GM19397 (cell line): Measurements from ENCODE around the gene MELK.
A peak's percentile ranks its signal among the peaks of the same experiment; 100 is the strongest.

ENCODE experiments used
- ATAC-seq: cut with Tn5 transposase; IDR thresholded peaks from one replicate; pipeline ENCODE4 v1.9.1; 2021; ENCODE audit warnings: mild to moderate bottlenecking, moderate library complexity; ENCODE audit not compliant: unreplicated experiment

The MELK gene

DNA sequence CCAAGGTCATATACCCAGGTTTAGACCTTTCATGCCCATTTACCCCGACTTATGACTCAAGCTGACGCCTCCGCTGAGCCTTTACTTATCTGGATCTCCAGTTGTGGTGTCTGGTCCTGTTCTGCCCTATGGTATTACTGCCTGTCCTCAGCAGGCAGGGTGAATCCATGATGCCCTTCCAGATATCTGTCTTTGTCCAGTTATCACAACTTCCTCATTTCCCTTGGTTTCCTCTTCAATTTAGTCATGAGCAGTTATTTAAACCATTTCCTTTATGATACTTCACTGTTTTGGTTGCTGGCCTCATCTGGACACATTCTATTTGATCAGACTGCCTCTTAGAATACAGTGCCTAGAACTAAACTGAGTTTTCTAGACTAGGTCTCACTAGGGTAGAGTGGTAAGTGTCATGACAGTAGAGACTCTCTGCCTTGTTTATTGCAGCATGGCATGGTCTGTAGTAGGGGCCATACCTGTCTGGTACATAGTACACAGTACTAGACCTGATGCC lies 93.3 kb downstream of the MELK start:
- peak; percentile 61 for ATAC-seq

DNA sequence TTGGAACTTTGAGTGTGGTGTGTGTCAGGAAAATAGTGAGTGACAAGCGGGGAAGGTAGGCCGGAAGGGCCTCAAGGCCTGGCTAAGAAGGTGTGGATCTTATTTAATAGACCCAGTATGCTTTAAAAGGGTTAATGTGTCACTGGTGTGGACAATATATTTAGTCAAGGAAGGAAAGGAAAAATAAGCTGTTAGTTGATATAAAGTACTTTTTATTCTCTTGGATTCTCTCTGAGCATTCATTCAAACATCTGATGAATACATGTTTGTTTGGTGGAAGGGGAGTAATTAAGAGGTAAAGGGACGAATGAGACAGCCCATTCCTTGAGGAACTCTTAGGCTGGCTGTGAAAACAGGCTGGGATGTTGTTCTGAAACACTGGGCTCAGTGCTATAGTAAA lies 98.9 kb downstream of the MELK start:
- no peak for ATAC-seq

GRCh38 chr9:36676091-36676490 lies 103.4 kb downstream of the MELK start:
- no peak for ATAC-seq

DNA sequence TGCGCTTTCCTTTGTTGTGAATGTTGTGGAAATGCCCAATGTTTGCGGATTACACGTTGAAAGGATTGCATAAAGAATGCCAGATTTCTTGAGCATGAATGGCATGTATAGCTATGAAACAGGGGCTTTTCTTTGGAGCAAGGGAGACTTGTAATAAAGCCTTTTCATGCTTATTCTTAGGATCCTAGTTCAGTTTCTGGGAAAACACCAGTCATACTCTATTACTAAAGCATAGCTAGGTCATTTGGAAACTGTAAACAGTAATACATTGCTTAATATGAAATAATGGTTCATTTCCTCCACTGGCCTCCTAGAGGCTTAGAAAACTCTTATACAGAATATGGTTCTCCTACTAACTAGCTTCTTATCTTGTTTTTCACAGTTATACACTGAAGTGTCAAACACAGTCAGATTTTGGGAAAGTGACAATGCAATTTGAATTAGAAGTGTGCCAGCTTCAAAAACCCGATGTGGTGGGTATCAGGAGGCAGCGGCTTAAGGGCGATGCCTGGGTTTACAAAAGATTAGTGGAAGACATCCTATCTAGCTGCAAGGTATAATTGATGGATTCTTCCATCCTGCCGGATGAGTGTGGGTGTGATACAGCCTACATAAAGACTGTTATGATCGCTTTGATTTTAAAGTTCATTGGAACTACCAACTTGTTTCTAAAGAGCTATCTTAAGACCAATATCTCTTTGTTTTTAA lies 104.2 kb downstream of the MELK start:
- ATAC-seq = no peak

DNA sequence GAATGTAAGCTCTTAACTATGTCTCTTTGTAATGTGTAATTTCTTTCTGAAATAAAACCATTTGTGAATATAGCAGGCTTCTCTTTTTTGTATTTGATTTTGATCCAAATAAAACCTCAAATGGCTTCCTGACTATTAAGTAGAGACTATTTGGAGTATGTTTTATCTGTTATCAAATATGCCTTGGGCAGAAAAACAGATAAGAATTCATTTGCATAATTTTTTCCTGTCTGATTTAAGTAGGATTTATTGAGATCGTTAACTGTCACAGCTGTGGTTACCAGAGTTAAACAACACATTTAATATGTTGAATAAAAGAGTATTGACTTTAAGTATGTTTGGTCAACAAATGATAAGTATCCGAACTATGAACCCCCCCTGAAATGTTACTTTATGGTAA lies 104.9 kb downstream of the MELK start:
- no peak for ATAC-seq

- ATAC-seq = no peak
Measured at GRCh38 chr9:36679710-36680109, 107.0 kb downstream of the MELK start.

GRCh38 chr9:36686471-36686870 lies 113.8 kb downstream of the MELK start:
- ATAC-seq = no peak

DNA sequence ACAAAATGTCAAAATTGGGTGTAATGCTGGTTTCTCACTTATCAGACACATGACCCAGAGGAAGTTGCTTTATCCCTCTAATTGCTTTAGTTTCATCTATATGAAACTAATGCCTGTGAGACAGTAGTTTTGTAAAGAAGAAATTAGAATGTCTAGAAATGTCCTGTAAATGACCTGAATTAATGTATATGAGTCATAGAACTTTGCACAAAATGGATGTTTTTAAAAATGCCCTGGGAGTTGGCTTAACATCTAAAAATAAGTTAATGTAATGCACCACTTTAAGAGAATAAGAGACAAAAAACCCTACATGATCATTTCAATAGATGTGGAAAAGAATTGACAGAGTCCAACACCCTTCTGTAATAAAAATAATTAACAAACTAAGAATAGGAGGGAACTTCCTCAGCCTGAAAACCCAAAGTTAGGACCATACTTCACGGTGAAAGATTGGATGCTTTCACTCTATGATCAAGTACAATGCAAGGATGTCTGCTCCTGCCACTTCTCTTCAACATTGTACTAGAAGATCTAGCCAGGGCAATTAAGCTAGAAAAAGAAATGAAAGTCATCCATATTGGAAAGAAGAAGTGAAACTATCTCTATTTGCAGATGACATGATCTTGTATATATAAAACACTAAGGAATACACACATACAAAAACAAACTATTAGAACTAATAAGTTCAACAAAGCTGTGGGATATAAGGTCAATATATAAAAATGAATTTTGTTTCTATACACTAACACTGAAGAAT lies 117.9 kb downstream of the MELK start:
- no peak for ATAC-seq

DNA sequence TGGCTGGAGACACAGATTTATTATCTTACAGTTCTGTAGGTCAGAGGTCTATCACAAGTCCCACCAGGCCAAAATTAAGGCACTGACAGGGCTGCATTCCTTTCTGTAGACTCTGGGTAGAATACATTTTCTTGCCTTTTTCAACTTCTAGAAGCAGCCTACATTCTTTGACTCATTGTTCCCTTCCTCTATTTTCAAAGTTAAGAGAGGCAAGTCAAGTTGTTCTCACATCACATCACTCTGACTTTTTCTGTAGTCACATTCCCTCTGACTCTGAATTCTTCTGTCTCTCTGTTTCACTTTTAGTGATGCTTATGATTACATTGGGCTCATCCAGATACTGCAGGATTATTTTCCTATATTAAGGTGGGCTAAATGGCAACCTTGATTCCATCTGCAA lies 119.0 kb downstream of the MELK start:
- no peak for ATAC-seq

- ATAC-seq = no peak
Measured at GRCh38 chr9:36698984-36699383, 126.3 kb downstream of the MELK start.

DNA sequence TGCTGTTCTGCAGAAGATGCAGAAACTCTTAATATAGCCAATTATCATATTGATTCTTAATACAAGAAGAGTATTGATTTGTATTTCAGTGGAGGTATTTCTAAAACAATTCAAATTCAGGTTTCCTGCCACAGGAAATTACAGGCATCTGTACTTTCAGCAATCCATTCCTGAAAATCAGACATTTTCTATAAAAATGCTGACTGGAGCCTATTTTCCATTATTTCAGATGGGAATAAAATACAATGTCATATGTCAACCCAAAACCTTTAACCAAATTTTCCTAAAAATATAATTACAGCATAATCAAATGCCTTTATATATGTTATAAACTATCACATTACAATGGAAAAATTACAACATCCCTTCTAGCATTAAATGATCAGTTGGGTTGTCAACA lies 131.5 kb downstream of the MELK start:
- ATAC-seq = no peak

DNA sequence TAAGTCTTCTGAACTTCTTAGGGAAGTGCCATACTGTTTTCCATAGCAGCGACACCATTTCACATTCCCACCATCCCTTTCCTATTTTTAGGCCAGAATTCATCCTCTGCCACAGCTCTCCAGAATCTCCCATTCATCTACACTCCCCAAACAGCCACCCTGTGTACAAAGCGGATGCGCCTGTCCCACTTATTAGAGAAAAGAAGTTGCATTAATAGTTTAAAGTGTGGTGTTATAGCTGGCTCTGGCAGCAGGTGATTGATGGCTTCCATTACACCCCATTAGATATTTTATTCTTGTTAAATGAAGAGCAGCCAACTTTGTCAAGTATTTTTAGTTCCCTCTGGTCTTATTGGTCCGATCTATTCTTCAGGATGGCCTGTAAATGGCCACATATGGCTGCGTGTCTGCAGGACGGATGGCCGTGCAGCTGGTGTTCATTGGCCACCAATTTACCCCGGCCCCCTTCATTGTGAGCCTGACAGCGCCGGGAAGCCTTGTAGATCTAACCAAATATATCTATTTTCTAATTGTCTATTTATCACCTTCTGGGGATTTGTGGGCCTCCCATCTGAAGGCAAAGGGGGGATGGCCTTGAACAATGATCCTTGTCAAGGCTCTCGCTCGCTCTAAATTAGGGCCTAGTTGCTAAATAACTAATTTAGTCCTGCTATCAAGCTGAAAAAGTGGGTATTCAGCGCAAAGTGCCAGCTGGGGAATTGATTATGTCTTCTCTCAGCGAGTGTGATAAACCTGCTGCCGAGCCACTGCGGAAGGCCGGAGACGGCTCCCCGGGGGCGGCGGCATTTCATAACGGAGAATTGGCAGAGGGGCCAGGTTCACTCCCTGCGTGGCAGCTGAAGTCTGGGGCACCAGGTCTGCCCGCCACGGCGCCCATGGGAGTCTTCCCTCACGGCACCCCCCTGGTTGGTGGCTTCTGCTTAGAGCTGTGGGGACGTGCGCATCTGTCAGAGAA lies 141.1 kb downstream of the MELK start:
- no peak for ATAC-seq

DNA sequence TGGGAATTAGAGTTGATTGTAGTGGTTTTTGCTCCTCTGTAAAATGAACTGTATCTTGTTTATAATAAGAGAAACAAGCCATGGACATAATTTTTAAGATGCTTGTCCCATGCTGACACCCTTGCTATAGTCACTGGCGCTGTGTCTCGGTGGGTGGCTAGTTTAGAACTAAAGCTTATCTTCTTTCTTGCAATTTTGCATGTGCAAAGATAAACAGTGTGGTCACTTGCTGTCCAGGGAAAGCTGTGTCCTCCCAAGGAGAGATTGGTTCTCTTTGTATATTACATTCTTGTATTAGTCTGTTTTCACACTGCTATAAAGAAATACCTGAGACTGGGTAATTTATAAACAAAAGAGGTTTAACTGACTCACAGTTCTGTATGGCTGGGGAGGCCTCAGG lies 143.8 kb downstream of the MELK start:
- no peak for ATAC-seq

- no peak for ATAC-seq
Measured at GRCh38 chr9:36717276-36717675, 144.6 kb downstream of the MELK start.

DNA sequence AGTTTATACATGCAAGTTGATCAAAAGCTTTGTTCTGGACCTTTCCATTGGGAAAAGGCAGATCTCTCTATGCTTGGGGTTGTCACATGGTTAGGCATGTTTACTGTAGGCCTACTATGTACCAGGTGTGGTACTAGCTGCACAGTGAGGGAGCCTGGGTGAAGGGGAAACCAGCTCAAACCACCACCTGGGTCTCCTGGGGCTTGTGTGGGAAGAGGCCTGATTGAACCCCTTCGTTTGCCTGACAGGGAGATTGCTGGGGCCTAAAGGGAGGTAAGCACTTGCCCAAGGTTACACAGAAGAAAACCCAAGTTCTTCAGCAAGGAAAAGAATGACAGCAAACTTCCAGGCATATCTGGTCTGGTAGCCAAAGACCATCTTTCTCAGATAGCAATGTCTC lies 145.9 kb downstream of the MELK start:
- ATAC-seq = no peak

- no peak for ATAC-seq
Measured at GRCh38 chr9:36720043-36720442, 147.3 kb downstream of the MELK start.

DNA sequence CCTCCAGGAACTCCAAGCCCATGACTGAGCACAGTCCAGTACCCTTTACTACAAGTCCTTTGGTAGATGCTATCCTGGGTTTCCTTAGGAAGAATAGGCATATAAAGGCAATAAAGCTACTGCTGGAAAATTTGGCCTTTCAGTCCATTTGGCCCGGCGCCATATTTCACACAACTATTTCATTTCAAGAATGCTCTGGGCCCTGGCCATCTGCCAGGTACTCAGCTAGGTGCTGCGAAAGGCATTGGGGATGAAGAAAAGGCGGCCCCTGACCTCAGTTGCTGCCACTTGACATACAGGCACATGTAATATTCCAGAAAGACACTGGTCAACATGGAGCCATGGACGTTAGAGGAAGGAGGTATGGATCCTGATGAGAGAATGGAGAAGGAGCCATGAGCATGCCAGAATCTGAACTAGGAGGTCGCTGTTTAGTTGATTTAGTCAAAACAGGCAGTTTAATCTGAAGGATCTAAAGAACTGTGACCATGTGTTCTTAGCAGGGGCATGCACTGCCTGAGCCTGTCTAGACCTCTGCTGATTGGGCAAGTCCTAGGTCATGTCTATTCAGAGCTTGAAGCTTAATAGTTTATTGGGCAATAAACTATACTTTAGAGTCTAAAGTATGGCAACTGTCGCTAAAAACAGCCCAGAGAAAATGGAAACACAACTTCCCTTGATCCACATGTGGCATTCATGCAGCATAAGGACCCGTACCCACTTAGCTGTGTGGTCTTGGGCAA lies 149.3 kb downstream of the MELK start:
- no peak for ATAC-seq

- ATAC-seq = no peak
Measured at GRCh38 chr9:36725777-36726356, 153.2 kb downstream of the MELK start.
